Upper lobe of left lung (tissue), 4 donors: ENCODE results near the gene ADAMTS3.

Source experiments
- POLR2A ChIP-seq, 4 donors: fragments of 450-650 bp; IDR thresholded peaks; one replicate each; pipeline ENCODE4 v1.5.1; 2016 to 2017; ENCODE audit warnings: antibody characterized with exemption in 4 of 4, mild to moderate bottlenecking in 2 of 4
- TF ChIP-seq, protein P1 (sequence below), 6 experiments: fragments of 450-650 bp in 4 of 6; fragments of 200-600 bp in 2 of 6; sonication (generic) in 2 of 6; IDR thresholded peaks; one replicate each; pipeline ENCODE4 v1.5.1; 2016 to 2019; ENCODE audit warnings: antibody characterized with exemption in 6 of 6

DNA sequence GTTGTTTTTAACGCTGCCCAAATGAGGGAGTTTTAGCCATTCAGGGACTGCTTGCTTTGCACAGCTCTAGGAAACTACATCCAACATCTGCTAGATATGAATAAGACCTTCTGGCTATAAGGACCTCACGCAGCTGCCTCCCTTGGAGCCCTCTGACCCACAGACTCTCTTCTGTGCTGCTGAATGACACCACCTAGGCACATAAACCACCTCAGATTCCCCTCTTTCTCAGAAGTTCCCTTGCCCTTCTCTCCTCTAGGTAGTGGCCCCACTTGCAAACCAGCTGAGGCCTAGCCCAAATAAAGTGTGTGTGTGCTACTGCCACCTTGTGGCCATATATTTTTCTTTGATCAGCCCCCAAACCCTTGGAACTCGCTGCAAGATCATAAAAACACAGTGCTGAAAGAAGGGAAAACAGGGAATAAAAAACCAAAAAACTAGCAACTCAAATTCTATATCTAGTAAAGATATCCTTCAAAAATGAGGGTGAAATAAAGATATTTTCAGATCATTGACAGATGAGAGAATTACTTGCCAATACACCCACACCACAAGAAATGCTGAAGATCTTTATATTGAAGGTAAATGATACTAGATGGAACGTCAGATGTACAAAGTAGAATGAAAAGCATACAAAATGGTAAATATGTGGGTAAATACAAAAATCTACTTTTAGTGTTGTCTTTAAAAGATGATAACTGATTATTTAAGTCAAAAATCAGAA is 265.9 kb downstream of the ADAMTS3 start:
- no peak for TF ChIP-seq POLR2A (IDR thresholded peaks at IDR 0.05)
- TF ChIP-seq, protein P1, sequence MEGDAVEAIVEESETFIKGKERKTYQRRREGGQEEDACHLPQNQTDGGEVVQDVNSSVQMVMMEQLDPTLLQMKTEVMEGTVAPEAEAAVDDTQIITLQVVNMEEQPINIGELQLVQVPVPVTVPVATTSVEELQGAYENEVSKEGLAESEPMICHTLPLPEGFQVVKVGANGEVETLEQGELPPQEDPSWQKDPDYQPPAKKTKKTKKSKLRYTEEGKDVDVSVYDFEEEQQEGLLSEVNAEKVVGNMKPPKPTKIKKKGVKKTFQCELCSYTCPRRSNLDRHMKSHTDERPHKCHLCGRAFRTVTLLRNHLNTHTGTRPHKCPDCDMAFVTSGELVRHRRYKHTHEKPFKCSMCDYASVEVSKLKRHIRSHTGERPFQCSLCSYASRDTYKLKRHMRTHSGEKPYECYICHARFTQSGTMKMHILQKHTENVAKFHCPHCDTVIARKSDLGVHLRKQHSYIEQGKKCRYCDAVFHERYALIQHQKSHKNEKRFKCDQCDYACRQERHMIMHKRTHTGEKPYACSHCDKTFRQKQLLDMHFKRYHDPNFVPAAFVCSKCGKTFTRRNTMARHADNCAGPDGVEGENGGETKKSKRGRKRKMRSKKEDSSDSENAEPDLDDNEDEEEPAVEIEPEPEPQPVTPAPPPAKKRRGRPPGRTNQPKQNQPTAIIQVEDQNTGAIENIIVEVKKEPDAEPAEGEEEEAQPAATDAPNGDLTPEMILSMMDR (IDR thresholded peaks at IDR 0.05) = peak; percentile 29 to 58 (median 52)
